ENCODE data around the gene NCOA1. TPM values are rescaled to one million over a fixed set of nuclear protein-coding genes. Genes with fewer than 3 reads are reported as not detected.

Gene NCOA1
- polyA plus RNA-seq, 1 donor from 2014 or later: 23.0 TPM

GRCh38 chr2:24697792-24698191 is 206.7 kb downstream of the NCOA1 start:
- H3K27me3 ChIP-seq (ENCODE audit: insufficient read depth, low read depth, low read length): no peaks in the 10 kb centered on the region
- H3K9me3 ChIP-seq (ENCODE audit: low read length): no peaks in the 10 kb centered on the region
- no peaks in the 10 kb centered on the region for H3K36me3 ChIP-seq (ENCODE audit: insufficient read depth, low read length)
- no peak overlapping the region for H3K4me3 ChIP-seq (ENCODE audit: low read length)
- no peaks in the 10 kb centered on the region for H3K79me2 ChIP-seq (replicated peaks; ENCODE audit: insufficient read depth, low read length)
- no peak overlapping the region for H3K9ac ChIP-seq (ENCODE audit: low read length)
- no peak overlapping the region for H2AFZ ChIP-seq (ENCODE audit: low read depth, low read length)
- no peaks in the 10 kb centered on the region for H4K20me1 ChIP-seq (ENCODE audit: insufficient read depth)
- H3K4me2 ChIP-seq (ENCODE audit: low read length): no peak overlapping the region
- no peak for TF ChIP-seq RAD21 (conservative IDR thresholded peaks at IDR 0.05)
- no peak for TF ChIP-seq CTCF (IDR thresholded peaks at IDR 0.05; ENCODE audit: poor library complexity, severe bottlenecking)
- no peak for TF ChIP-seq EZH2 (IDR thresholded peaks at IDR 0.05; ENCODE audit: borderline replicate concordance, insufficient read depth, low read length, poor library complexity, severe bottlenecking)
- TF ChIP-seq SMC3 (conservative IDR thresholded peaks at IDR 0.05; ENCODE audit: poor library complexity): no peak
- TF ChIP-seq EP300 (conservative IDR thresholded peaks at IDR 0.05; ENCODE audit: poor library complexity, severe bottlenecking): no peak
- no peak for TF ChIP-seq MXI1 (conservative IDR thresholded peaks at IDR 0.05; ENCODE audit: poor library complexity, severe bottlenecking)
- no peak for TF ChIP-seq TAF1 (IDR thresholded peaks at IDR 0.05; ENCODE audit: low read depth)
- no peak for TF ChIP-seq REST (IDR thresholded peaks at IDR 0.05; ENCODE audit: borderline replicate concordance)
- no peak for TF ChIP-seq POLR2AphosphoS5 (IDR thresholded peaks at IDR 0.05)
- H3K9me2 ChIP-seq (ENCODE audit: insufficient read depth, low read length): no peaks in the 10 kb centered on the region
- no peaks in the 10 kb centered on the region for H3F3A ChIP-seq (ENCODE audit: insufficient read depth, low read length, poor library complexity, severe bottlenecking)
- H3K27ac ChIP-seq (ENCODE audit: low read length): no peak overlapping the region

- no peak for TF ChIP-seq SMC3 (conservative IDR thresholded peaks at IDR 0.05; ENCODE audit: poor library complexity)
- TF ChIP-seq MXI1 (conservative IDR thresholded peaks at IDR 0.05; ENCODE audit: poor library complexity, severe bottlenecking): no peak
- TF ChIP-seq RAD21 (conservative IDR thresholded peaks at IDR 0.05): no peak
- no peak for TF ChIP-seq TAF1 (IDR thresholded peaks at IDR 0.05; ENCODE audit: low read depth)
- no peak for TF ChIP-seq EZH2 (IDR thresholded peaks at IDR 0.05; ENCODE audit: borderline replicate concordance, insufficient read depth, low read length, poor library complexity, severe bottlenecking)
Observed at GRCh38 chr2:24702800-24703199, 211.7 kb downstream of the NCOA1 start.

More at GRCh38 chr2:24702800-24703199, 211.7 kb downstream of the NCOA1 start:
- H3K36me3 ChIP-seq (ENCODE audit: insufficient read depth, low read length): no peaks in the 10 kb centered on the region
- no peaks in the 10 kb centered on the region for H3K27me3 ChIP-seq (ENCODE audit: insufficient read depth, low read depth, low read length)
- no peaks in the 10 kb centered on the region for H3K79me2 ChIP-seq (replicated peaks; ENCODE audit: insufficient read depth, low read length)
- no peak overlapping the region for H2AFZ ChIP-seq (ENCODE audit: low read depth, low read length)
- no peak overlapping the region for H3K4me3 ChIP-seq (ENCODE audit: low read length)
- no peak overlapping the region for H3K27ac ChIP-seq (ENCODE audit: low read length)
- no peaks in the 10 kb centered on the region for H3F3A ChIP-seq (ENCODE audit: insufficient read depth, low read length, poor library complexity, severe bottlenecking)
- H3K9me3 ChIP-seq (ENCODE audit: low read length): no peaks in the 10 kb centered on the region
- H3K9ac ChIP-seq (ENCODE audit: low read length): no peak overlapping the region
- no peak overlapping the region for H3K4me2 ChIP-seq (ENCODE audit: low read length)
- no peaks in the 10 kb centered on the region for H4K20me1 ChIP-seq (ENCODE audit: insufficient read depth)
- H3K9me2 ChIP-seq (ENCODE audit: insufficient read depth, low read length): no peaks in the 10 kb centered on the region
